HEK293 (cell line): ENCODE data around the gene XK.

Source experiments
- CTCF ChIA-PET: fragments of 350-600 bp; formaldehyde crosslinking; extraction: SDS; loops from one replicate; lab custom pipeline; 2021; ENCODE audit warnings: antibody characterized with exemption; lab: Yijun Ruan, JAX
- POLR2A ChIA-PET: fragments of 300-600 bp; formaldehyde crosslinking; extraction: SDS; loops from one replicate; lab custom pipeline; 2020; ENCODE audit warnings: antibody characterized with exemption, inconsistent platforms; lab: Yijun Ruan, JAX
- H3K27ac ChIP-seq: fragments of 200-500 bp; sonication (Bioruptor generic); 2 replicates; pipeline ENCODE4 v1.5.1; 2014; ENCODE audit warnings: low read depth, low read length, control low read depth, inconsistent platforms; ENCODE audit errors: extremely low read depth
- H3K36me3 ChIP-seq, 2 experiments: fragments of 200-500 bp in 1 of 2; sonication (Bioruptor generic) in 1 of 2; 1 replicate in 1 of 2; 2 replicates in 1 of 2; pipeline ENCODE4 v1.5.1; 2014 to 2017; ENCODE audit warnings: inconsistent platforms in 2 of 2, low read length in 2 of 2; ENCODE audit not compliant: control insufficient read depth in 2 of 2, insufficient read depth in 1 of 2
- H3K4me1 ChIP-seq: fragments of 200-500 bp; sonication (Bioruptor generic); 2 replicates; pipeline ENCODE4 v1.5.1; 2014; ENCODE audit warnings: mild to moderate bottlenecking, low read length, inconsistent platforms; ENCODE audit not compliant: control insufficient read depth, insufficient read depth
- H3K4me3 ChIP-seq: 2 replicates; pipeline ENCODE4 v1.5.1; 2011; ENCODE audit warnings: low read depth, mild to moderate bottlenecking, control low read depth, low read length, moderate library complexity
- H3K9me3 ChIP-seq: fragments of 200-500 bp; sonication (Bioruptor generic); 2 replicates; pipeline ENCODE4 v1.5.1; 2014; ENCODE audit warnings: low read depth, low read length, inconsistent platforms; ENCODE audit not compliant: control insufficient read depth, insufficient read depth
- GLI2 ChIP-seq: fragments of 450-650 bp; formaldehyde crosslinking; IDR thresholded peaks from 2 replicates; pipeline ENCODE4; 2017; ENCODE audit warnings: missing biosample characterization, missing genetic modification characterization, low read depth, borderline replicate concordance
- GLI4 ChIP-seq: fragments of 450-650 bp; formaldehyde crosslinking; IDR thresholded peaks from 2 replicates; pipeline ENCODE4 v1.5.1; 2016; ENCODE audit warnings: missing biosample characterization, missing genetic modification characterization
- ZBTB20 ChIP-seq: fragments of 450-650 bp; formaldehyde crosslinking; IDR thresholded peaks from 2 replicates; pipeline ENCODE4 v1.5.1; 2016; ENCODE audit warnings: missing biosample characterization, missing genetic modification characterization
- ZNF157 ChIP-seq: fragments of 450-650 bp; formaldehyde crosslinking; IDR thresholded peaks from 2 replicates; pipeline ENCODE4 v1.5.1; 2016; ENCODE audit warnings: missing biosample characterization, missing genetic modification characterization
- ZNF239 ChIP-seq: fragments of 450-650 bp; formaldehyde crosslinking; IDR thresholded peaks from 2 replicates; pipeline ENCODE4 v1.5.1; 2016; ENCODE audit warnings: missing biosample characterization, missing genetic modification characterization
- ZNF341 ChIP-seq: fragments of 450-650 bp; formaldehyde crosslinking; IDR thresholded peaks from 2 replicates; pipeline ENCODE4; 2016; ENCODE audit warnings: low read depth, missing biosample characterization, missing genetic modification characterization
- ZNF354C ChIP-seq: fragments of 450-650 bp; formaldehyde crosslinking; IDR thresholded peaks from 2 replicates; pipeline ENCODE4 v1.5.1; 2016; ENCODE audit warnings: missing biosample characterization, missing genetic modification characterization, low read depth, borderline replicate concordance
- TF ChIP-seq, protein P1 (sequence below): fragments of 450-650 bp; formaldehyde crosslinking; IDR thresholded peaks from 2 replicates; pipeline ENCODE4 v1.5.1; 2016; ENCODE audit warnings: missing biosample characterization, missing genetic modification characterization, borderline replicate concordance
- TF ChIP-seq, protein P2 (sequence below): fragments of 450-650 bp; formaldehyde crosslinking; IDR thresholded peaks from 2 replicates; pipeline ENCODE4 v1.5.1; 2017; ENCODE audit warnings: missing biosample characterization, missing genetic modification characterization
- TF ChIP-seq, protein P3 (sequence below): fragments of 450-650 bp; formaldehyde crosslinking; conservative IDR thresholded peaks from 2 replicates; pipeline ENCODE4 v1.5.1; 2016; ENCODE audit warnings: low read depth, missing biosample characterization, missing genetic modification characterization
- TF ChIP-seq, protein P4 (sequence below): fragments of 450-650 bp; formaldehyde crosslinking; IDR thresholded peaks from 2 replicates; pipeline ENCODE4 v1.5.1; 2017; ENCODE audit warnings: missing biosample characterization, missing genetic modification characterization

XK gene

DNA sequence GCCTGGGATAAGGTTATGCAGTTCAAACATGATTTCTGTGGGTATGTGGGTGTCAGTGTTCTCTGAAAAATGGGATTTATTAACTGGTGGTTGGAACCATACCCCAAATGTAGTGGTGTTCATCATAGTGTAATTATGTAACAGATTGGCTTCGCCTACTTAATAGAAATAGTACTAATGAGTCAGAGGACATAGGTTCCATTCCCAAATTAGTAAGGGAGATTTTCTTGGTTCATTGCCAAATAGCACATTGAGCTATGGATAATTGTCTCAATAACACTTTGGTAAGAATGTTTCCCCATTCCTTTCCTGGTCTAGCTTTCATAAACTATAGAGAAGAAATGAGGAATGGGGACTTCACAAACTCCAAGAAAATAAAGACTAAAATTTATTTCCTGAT lies 73.8 kb downstream of the XK start:
- no peaks in the 10 kb centered on the region for H3K9me3 ChIP-seq
- H3K27ac ChIP-seq = no peak overlapping the region
- ChIA-PET CTCF (interaction anchor here (0.6 to 1.4 kb wide), 3 partner anchors 14 to 407 kb away, joined by 3 to 7 read pairs (median 3); no protein-coding TSS in a partner anchor), POLR2A (no interaction called here)
- no peaks in the 10 kb centered on the region for H3K4me1 ChIP-seq
- no peaks in the 10 kb centered on the region for H3K36me3 ChIP-seq
- no peak overlapping the region for H3K4me3 ChIP-seq
- TF ChIP-seq GLI2 (no peak), ZNF354C (tag by site-specific recombination) (no peak), ZNF157 (no peak), ZNF239 (tag by site-specific recombination) (no peak), ZNF341 (tag by site-specific recombination) (no peak), GLI4 (tag by site-specific recombination) (no peak), ZBTB20 (no peak)
- TF ChIP-seq, protein P1, sequence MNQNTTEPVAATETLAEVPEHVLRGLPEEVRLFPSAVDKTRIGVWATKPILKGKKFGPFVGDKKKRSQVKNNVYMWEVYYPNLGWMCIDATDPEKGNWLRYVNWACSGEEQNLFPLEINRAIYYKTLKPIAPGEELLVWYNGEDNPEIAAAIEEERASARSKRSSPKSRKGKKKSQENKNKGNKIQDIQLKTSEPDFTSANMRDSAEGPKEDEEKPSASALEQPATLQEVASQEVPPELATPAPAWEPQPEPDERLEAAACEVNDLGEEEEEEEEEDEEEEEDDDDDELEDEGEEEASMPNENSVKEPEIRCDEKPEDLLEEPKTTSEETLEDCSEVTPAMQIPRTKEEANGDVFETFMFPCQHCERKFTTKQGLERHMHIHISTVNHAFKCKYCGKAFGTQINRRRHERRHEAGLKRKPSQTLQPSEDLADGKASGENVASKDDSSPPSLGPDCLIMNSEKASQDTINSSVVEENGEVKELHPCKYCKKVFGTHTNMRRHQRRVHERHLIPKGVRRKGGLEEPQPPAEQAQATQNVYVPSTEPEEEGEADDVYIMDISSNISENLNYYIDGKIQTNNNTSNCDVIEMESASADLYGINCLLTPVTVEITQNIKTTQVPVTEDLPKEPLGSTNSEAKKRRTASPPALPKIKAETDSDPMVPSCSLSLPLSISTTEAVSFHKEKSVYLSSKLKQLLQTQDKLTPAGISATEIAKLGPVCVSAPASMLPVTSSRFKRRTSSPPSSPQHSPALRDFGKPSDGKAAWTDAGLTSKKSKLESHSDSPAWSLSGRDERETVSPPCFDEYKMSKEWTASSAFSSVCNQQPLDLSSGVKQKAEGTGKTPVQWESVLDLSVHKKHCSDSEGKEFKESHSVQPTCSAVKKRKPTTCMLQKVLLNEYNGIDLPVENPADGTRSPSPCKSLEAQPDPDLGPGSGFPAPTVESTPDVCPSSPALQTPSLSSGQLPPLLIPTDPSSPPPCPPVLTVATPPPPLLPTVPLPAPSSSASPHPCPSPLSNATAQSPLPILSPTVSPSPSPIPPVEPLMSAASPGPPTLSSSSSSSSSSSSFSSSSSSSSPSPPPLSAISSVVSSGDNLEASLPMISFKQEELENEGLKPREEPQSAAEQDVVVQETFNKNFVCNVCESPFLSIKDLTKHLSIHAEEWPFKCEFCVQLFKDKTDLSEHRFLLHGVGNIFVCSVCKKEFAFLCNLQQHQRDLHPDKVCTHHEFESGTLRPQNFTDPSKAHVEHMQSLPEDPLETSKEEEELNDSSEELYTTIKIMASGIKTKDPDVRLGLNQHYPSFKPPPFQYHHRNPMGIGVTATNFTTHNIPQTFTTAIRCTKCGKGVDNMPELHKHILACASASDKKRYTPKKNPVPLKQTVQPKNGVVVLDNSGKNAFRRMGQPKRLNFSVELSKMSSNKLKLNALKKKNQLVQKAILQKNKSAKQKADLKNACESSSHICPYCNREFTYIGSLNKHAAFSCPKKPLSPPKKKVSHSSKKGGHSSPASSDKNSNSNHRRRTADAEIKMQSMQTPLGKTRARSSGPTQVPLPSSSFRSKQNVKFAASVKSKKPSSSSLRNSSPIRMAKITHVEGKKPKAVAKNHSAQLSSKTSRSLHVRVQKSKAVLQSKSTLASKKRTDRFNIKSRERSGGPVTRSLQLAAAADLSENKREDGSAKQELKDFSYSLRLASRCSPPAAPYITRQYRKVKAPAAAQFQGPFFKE (tag by site-specific recombination) = no peak
- TF ChIP-seq, protein P2, sequence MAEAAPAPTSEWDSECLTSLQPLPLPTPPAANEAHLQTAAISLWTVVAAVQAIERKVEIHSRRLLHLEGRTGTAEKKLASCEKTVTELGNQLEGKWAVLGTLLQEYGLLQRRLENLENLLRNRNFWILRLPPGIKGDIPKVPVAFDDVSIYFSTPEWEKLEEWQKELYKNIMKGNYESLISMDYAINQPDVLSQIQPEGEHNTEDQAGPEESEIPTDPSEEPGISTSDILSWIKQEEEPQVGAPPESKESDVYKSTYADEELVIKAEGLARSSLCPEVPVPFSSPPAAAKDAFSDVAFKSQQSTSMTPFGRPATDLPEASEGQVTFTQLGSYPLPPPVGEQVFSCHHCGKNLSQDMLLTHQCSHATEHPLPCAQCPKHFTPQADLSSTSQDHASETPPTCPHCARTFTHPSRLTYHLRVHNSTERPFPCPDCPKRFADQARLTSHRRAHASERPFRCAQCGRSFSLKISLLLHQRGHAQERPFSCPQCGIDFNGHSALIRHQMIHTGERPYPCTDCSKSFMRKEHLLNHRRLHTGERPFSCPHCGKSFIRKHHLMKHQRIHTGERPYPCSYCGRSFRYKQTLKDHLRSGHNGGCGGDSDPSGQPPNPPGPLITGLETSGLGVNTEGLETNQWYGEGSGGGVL = no peak
- TF ChIP-seq, protein P3, sequence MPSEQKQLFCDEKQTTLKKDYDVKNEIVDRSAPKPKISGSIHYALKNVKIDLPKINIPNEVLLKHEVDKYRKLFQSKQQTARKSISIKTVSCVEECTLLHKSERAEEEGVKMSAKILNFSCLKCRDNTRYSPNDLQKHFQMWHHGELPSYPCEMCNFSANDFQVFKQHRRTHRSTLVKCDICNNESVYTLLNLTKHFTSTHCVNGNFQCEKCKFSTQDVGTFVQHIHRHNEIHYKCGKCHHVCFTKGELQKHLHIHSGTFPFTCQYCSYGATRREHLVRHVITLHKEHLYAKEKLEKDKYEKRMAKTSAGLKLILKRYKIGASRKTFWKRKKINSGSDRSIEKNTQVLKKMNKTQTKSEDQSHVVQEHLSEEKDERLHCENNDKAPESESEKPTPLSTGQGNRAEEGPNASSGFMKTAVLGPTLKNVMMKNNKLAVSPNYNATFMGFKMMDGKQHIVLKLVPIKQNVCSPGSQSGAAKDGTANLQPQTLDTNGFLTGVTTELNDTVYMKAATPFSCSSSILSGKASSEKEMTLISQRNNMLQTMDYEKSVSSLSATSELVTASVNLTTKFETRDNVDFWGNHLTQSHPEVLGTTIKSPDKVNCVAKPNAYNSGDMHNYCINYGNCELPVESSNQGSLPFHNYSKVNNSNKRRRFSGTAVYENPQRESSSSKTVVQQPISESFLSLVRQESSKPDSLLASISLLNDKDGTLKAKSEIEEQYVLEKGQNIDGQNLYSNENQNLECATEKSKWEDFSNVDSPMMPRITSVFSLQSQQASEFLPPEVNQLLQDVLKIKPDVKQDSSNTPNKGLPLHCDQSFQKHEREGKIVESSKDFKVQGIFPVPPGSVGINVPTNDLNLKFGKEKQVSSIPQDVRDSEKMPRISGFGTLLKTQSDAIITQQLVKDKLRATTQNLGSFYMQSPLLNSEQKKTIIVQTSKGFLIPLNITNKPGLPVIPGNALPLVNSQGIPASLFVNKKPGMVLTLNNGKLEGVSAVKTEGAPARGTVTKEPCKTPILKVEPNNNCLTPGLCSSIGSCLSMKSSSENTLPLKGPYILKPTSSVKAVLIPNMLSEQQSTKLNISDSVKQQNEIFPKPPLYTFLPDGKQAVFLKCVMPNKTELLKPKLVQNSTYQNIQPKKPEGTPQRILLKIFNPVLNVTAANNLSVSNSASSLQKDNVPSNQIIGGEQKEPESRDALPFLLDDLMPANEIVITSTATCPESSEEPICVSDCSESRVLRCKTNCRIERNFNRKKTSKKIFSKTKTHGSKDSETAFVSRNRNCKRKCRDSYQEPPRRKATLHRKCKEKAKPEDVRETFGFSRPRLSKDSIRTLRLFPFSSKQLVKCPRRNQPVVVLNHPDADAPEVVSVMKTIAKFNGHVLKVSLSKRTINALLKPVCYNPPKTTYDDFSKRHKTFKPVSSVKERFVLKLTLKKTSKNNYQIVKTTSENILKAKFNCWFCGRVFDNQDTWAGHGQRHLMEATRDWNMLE = no peak
- TF ChIP-seq, protein P4, sequence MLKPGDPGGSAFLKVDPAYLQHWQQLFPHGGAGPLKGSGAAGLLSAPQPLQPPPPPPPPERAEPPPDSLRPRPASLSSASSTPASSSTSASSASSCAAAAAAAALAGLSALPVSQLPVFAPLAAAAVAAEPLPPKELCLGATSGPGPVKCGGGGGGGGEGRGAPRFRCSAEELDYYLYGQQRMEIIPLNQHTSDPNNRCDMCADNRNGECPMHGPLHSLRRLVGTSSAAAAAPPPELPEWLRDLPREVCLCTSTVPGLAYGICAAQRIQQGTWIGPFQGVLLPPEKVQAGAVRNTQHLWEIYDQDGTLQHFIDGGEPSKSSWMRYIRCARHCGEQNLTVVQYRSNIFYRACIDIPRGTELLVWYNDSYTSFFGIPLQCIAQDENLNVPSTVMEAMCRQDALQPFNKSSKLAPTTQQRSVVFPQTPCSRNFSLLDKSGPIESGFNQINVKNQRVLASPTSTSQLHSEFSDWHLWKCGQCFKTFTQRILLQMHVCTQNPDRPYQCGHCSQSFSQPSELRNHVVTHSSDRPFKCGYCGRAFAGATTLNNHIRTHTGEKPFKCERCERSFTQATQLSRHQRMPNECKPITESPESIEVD (tag by site-specific recombination) = no peak
